HG02852 (cell line): ENCODE results near the gene KREMEN2.
"Not testable (repeated sequence)": the region's sequence is repeated elsewhere in the genome, so short reads cannot be mapped to it uniquely, and the experiment has no call there.

Source experiments
- ATAC-seq: cut with Tn5 transposase; IDR thresholded peaks from one replicate; pipeline ENCODE4 v1.9.1; 2021; ENCODE audit warnings: mild to moderate bottlenecking, moderate library complexity; ENCODE audit not compliant: unreplicated experiment

The KREMEN2 gene

DNA sequence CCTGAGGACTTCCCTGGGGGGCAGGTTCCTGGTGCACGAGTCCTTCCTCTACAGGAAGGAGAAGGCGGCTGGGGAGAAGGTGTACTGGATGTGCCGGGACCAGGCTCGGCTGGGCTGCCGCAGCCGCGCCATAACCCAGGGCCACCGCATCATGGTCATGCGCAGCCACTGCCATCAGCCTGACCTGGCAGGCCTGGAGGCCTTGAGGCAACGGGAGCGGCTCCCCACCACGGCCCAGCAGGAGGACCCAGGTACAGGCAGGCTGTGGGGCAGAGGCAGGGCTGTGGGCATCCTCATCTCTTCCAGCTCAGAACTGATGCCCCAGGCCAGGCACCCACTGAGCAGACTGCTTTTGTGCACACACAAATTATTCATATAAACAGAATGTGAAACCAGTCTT, 25.9 kb upstream of the KREMEN2 start:
- no peak for ATAC-seq

DNA sequence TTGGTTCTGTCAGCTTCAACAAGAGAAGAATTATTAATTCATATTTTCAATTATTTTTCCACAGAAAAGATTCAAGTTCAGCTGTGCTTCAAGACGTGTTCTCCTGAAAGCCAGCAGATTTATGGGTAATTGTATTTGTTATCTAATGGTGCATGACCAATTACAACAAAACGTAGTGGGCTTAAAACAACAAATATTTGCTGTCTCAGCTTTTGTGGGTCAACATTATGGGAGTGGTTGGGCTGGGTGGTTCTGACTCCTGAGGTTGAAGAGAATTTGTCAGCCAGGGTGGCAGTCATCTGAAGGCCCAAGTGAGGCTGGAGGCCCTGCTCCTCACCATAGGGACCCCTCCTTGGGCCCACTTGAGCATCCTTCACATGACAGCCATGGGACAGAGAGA, 24.1 kb upstream of the KREMEN2 start:
- no peak for ATAC-seq

DNA sequence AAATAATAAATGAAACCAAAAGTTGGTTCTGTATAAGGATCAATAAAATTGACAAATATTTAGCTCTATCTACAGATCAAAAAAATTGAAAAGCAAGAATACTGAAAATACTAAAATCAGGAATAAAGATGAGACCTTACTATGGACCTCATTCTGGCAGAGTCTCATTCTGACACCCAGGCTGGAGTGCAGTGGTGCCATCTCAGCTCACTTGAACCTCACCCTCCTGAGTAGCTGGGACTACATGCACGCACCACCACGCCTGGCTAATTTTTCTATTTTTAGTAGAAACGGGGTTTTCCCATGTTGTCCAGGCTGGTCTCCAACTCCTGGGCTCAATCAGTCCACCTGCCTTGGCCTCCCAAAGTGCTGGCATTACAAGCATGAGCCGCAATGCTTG, 22.0 kb upstream of the KREMEN2 start:
- no peak for ATAC-seq

DNA sequence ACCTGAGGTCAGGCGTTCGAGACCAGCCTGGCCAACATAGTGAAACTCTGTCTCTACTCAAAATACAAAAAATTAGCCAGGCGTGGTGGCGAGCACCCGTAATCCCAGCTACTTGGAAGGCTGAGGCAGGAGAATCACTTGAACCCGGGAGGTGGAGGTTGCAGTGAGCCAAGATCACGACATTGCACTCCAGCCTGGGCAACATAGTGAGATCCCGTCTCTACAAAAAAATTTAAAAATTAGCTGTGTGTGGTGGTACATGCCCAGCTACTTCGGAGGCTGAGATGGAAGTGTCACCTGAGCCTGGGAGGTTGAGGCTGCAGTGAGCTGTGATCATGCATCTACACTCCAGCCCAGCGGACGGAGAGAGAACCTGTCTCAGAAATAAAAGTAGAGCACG, 20.4 kb upstream of the KREMEN2 start:
- ATAC-seq, result not testable (repeated sequence)

- ATAC-seq, result no peak
Observed at GRCh38 chr16:2946649-2947048, 17.4 kb upstream of the KREMEN2 start.

DNA sequence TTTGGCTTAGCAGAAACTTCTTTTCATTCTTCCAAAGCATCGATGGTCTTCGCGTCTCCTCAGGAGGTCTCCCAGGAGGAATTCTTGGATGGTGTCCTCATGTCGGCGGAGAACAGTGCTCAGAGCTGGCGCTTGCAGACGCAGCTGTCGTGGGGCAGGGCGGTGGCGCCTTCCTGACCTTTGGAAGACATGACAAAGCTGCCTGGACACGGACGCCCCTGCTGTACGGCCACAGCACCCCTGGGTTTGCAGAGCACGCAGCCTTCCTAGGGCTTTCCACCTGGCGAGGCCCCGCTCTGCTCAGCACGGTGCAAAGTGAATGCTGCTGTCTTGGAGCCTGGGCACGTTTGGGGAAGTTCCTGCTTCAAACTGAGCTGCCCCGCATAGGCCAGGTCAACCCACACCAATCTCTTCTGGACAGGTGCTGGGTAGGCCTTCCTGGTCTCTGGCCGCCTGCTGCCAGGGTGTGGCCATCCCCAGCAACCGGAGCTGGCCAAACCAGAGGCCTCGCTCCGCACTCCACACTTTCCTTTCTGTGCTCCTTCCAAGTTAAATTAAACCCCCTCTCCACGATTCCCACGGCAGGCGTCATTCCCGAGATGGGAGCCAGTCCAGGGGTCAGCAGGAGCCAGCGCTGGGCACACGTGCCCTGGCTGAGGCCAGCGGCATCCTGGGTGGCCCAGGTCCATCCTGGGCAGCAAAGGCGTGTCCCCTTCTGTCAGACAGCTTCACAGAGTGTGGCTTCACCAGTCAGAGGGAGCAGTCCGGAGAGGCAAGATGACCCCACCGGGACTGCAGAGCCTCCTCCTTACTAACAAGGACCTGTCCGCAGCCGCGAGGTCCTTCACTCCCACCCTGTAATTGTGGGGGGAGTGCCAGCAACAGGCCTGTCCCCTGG, 15.0 kb upstream of the KREMEN2 start:
- ATAC-seq, result no peak

GRCh38 chr16:2949705-2950352, 14.2 kb upstream of the KREMEN2 start:
- ATAC-seq, result no peak

DNA sequence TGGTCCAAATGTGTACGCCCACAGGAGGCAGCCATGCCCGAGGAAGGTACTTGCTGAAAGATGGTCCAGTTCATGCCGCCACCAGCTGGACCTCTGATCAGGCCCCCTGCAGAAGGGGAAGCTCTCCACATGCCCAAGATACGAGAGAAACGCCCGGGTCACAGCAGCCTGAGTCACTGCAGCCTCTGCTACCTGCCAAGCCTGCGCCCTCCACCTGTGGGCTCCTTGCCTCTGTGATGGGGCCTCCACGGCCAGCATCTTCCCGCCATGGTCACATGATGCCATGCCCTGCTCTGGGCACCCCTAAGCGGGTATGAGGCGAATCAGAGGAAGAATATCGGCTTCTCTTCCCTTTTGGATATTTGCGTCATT, 13.7 kb upstream of the KREMEN2 start:
- no peak for ATAC-seq

DNA sequence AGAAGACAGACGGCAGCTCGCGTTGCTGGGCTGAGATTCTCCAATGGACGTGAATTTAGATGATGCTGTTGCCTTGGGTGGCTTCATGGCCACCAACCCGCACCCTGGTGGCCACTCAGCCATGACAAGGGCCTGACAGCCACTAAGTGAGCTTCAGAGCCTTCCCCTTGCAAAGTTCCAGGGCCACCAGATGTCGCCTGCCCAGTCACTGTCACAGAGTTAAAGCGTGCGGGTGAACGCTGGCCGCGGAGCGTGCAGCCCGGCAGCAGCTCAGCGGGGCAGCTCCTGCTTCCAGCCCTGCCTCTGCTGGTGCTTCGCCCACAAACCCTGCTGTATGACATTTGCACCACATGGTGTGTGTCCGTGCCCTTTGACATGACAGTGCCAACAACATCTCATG, 13.3 kb upstream of the KREMEN2 start:
- ATAC-seq, result no peak

DNA sequence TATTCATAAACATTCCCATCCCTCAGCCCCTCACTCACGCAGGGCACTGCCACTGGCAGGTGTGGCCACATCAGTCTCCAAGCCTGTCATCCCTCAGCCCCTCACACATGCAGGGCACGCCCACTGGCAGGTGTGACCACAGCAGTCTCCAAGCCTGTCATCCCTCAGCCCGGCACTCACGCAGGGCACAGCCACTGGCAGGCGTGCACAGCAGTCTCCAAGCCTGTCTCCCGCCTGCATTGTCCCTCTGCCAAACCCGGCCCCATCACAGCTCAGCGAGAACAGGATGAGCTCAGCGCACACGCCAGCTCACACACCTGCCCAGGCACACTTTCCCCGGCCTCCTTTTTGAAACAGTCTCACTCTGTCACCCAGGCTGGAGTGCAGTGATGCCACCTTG, 11.4 kb upstream of the KREMEN2 start:
- ATAC-seq, result no peak

DNA sequence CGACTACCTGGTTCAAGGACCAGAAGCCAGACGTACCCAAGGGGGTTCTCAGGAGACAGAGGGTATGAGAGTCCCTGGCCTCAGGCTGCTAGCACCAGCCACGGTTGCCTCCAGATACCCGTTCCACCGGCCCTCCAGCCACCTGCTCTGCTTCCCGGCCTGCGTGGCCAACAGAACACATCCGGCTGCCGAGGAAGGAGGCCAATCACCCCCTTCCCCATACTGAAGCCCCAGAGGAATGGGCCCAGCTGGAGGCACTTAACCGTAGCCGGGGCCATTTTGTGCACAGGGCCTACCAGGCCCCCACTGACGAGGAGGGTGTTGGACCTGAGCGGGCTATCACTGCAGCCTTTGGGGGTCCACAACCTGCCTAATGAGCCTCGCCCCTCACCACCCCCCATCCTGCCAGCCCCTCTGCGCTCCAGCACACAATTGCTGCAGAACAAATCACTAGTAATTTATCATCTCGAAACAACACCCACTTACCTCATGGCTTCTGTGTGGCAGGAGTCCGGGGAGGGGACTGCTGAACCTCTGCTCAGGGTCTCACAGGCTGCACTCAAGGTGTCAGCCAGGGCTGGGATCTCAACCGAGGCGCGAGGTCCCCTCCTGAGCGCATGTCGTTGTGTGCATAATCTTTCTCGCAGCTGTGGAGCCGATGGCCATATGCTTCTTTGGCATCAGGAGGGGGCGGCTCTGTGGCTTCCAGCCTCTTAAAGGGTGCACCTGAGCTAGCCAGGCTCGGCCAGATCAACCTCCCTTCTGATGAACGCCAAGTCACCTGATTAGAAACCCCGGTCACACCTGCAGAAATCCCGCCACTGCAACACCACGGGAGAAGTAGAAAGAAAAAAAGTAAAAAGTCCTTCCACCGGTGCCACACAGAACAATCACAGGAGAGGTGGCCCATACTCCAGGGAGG, 10.1 kb upstream of the KREMEN2 start:
- no peak for ATAC-seq

GRCh38 chr16:2954656-2955381, 9.3 kb upstream of the KREMEN2 start:
- no peak for ATAC-seq

GRCh38 chr16:2955438-2955778, 8.7 kb upstream of the KREMEN2 start:
- ATAC-seq, result no peak

DNA sequence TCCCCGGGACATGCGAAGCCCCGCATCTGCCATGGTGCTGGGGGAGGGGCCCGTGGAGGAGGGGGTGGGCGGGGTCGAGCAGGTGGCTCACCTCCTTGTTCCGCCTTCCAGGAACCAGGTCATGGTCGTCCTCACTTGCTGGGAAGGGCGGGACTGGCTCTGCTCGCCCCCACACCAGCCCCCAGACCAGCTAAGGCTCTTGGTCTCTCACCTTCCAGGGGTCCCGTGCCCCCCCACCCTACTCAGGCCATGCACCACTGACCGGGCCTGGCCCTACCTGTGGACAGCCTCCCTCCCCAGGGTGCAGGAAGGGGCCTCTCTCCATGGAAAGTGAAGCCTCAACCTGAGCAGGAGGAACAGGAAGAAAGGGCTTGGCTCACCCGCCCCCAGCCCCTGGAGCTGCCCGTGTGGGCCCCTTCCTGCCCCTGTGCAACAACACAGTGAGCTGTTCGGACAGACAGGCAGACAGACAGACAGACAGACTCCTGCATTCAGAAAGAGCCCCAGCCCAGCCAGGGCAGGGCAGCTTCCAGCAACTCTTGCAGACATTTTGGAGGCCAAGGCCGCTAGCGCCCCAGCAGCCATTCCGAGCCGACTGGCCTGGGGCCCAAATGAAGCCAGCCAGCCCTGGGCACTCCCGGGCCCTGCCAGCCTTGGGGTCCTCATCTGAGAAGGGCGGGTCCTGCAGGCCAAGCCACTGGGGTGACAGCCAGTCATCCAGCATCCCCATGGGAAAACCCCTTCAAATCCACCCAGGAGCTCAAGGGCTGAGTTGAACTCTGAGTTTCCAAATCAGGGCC, 8.1 kb upstream of the KREMEN2 start:
- no peak for ATAC-seq

DNA sequence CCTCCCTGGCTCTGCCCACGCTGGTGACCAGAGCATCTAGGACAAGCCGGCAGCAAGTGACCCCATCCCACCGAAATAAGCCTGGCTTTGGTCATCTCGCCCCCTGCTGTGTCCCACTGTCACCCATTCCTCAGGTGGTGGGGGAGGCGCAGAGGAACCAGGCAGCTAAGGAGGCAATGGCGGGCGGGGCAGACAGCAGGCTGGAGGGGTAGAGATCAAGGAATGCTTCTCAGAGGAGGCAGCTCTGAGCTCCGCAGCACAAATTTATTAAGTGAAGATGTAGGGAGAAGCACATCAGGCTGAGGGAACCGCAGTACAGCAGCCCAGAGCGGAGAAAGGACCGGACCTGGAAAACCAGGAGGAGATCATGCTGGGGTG, 7.5 kb upstream of the KREMEN2 start:
- ATAC-seq, result no peak

GRCh38 chr16:2959206-2959605, 4.9 kb upstream of the KREMEN2 start:
- ATAC-seq, result no peak

DNA sequence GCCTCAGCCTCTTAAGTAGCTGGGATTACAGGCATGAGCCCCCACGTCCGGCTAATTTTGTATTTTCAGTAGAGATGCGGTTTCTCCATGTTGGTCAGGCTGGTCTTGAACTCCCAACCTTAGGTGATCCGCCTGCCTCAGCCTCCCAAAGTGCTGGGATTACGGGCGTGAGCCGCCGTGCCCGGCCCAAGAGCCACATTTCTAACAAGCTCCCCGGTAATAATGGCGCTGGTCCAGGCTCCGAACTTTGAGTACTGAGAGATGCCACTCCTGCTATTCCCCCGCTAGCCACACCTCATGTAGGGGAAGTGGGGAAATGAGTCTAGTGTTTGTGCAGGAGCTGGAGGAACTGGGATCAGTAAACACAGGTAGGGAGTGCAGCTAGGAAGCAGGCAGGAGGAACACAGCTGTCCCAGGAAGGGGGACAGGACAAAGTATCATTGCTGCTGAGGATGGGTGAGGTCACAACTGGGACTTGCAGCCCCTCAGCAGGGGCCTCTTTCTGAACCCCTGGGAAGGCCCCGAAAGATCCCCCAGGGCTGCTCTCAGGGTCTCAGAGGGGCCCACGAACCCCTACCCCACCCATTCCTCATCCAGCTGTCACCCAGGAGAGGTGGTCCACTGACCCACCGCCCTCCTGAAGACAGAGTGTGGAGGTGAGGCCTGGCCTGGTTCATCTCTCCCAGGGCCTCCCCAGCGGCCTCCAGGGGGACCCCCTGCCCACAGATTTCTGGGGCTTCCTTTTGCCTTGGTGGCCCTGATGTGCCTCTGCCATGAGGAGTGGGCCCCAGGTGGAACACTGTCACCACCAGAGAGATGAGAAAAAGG, 3.7 kb upstream of the KREMEN2 start:
- ATAC-seq, result no peak

DNA sequence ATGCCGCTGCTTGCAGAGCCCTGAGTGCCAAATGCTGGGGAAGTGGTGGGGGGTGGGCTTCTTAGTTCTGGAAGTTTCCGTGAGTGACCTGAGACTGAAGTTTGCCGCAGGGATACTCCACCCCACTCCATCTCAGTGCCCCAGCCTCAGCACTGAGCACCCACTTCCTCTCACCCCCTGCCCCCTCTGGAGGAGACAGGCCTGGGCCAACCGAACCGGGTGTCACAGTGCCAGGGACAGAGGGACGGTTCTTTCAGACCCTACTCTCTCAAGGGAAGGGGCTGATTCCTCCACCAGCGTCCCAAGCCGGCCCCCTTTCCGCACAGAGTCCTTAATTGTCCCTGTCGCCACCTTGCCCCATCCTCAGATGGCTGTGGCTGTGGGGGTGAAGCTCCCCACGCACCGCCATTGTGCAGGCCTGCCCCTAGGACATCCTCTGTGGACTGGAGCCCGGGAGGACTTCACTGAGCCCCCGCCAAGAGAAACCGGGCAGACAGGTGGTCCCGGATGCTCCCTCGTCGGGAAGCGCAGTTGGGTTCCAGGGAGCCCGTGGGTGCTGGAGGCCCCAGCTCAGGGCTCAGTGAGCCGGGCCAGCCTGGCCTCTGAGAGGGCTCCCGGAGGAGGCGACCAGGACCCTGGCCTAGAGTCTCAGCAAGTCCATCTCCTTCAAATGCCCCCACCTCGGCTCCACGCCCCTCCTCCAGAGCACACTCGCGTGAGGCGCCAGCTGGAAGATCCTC, 1.6 kb upstream of the KREMEN2 start:
- no peak for ATAC-seq
